Activated CD4-positive, alpha-beta T cell treated with anti-CD3 and anti-CD28 coated beads for 1 hour (primary cell): Measurements from ENCODE around the gene ZNF497.
"Not testable (repeated sequence)": the region's sequence is repeated elsewhere in the genome, so short reads cannot be mapped to it uniquely, and the experiment has no call there.

Experiments
- DNase-seq: peaks from one replicate; pipeline ENCODE4 v3.0.0-alpha.2; 2020

Gene ZNF497

GRCh38 chr19:58366585-58367430 lies 4.3 kb upstream of the ZNF497 start:
- DNase-seq, result no peak

- no peak for DNase-seq
Observed at GRCh38 chr19:58364146-58364545, 1.6 kb upstream of the ZNF497 start.

- no peak for DNase-seq
Observed at GRCh38 chr19:58361900-58362271, 665 bp downstream of the ZNF497 start.

GRCh38 chr19:58357481-58358145 lies 4.9 kb downstream of the ZNF497 start:
- DNase-seq, result no peak

- DNase-seq, result no peak
Observed at GRCh38 chr19:58356766-58357480, 5.6 kb downstream of the ZNF497 start.

- peak; percentile 19 for DNase-seq
Observed at GRCh38 chr19:58355908-58356765, 6.4 kb downstream of the ZNF497 start.

GRCh38 chr19:58355215-58355796 lies 7.2 kb downstream of the ZNF497 start:
- DNase-seq, result no peak

DNA sequence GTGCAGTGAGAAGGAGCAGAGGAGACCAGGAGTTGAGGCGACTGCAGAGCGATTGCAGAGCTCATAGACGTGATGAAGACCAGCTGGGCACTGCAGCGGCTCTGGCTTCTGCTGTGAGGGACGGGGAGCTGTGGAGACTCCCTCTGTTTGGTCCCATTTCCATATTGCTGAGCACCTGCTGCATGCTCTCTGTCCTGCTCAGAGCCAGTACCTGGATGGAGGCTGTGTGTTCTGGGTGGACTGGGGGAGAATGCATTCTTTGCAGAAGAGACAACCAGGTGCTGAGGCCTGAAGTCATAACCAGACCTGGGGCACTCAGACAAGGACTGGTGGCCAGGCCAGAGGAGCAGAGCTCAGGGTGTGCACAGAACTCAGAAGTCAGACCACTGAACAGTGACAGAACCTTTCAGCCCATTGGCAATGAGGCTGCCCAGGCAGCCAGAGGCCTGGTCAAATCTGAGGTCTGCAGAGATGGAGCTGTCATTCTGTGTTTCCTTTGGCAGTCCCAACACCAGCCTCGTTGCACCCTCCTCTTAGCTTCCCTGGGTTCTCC lies 8.0 kb downstream of the ZNF497 start:
- DNase-seq, result no peak

GRCh38 chr19:58353717-58354477 lies 8.7 kb downstream of the ZNF497 start:
- DNase-seq, result no peak

- no peak for DNase-seq
Observed at GRCh38 chr19:58352760-58353671, 9.5 kb downstream of the ZNF497 start, which contains the start of gene A1BG. A1BG (minus strand) TSS chr19:58353492; CDS start chr19:58353437, 55 bp downstream.

GRCh38 chr19:58351990-58352755 lies 10.4 kb downstream of the ZNF497 start:
- DNase-seq, result no peak

- no peak for DNase-seq
Observed at GRCh38 chr19:58351558-58351878, 11.0 kb downstream of the ZNF497 start.

DNA sequence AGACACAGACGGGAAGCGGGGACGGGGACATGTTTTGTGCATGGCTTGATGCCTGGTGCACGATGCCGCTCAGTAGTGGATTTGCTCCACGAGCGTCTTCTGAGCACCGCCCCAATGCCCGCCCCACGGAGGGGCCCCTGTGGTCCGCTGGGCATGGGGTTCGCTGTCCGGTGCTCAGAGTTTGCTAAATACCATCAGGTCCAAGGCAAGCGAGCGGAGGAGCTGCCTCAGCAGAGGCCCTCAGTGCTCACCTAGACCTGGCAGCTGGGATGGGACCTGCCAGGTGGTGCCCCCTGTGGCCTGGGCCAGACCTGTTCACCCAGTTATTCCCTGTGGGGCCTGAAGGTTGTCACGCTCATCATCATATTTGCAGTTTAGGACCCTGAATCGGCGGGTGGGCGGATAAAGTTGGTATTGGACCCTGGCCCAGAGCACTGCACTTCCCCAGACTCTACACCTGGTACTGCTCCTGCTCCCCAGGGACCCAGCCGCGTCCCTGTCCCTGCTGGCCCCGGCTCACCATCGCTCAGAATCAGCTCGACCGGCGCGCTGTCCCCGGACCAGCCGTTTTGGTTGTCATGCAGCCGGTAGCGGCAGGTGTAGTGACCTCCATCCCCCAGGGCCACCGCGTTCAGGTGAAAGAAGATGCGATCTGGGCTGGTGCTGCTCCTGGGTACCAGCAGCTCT lies 11.5 kb downstream of the ZNF497 start:
- no peak for DNase-seq

GRCh38 chr19:58350001-58350861 lies 12.3 kb downstream of the ZNF497 start:
- no peak for DNase-seq

DNA sequence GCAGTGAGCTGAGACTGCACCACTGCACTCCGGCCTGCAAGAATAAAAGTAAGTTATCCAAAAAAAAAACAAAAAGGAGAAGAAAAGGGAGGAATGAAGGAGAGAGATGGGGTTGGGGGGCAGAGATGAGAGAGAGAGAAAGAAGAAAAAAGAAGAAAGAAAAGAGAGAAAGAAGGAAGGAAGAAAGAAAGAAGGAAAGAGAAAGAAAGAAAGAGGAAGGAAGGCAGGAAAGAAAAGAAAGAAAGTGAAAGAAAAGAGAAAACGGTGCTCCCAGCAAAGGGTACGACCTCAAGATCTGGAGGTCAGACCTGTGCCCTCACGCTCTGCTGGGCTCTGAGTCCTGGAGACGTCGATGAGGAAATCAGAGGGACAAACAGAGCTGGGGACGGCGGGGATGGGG lies 13.0 kb downstream of the ZNF497 start:
- no peak for DNase-seq

DNA sequence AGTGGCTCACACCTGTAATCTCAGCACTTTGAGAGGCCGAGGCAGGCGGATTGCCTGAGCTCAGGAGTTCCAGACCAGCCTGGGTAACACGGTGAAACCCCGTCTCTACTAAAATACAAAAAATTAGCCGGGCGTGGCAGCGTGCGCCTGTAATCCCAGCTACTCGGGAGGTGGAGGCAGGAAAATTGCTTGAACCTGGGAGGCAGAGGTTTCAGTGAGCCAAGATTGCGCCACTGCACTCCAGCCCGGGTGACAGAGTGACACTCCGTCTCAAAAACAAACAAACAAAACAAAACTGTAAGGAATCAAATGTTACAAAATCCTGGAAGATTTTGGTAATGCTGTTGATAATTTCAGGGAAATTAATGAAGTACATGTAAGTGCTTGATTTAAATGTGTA lies 14.5 kb downstream of the ZNF497 start:
- not testable (repeated sequence) for DNase-seq
